ENCODE results near the gene DGKH. TPM values are rescaled to one million over a fixed set of nuclear protein-coding genes. Genes with fewer than 3 reads are reported as not detected.

The DGKH gene
- total RNA-seq, 2 donors from 2014 or later, result 4.6 to 8.9 TPM

GRCh38 chr13:42009057-42009456 is 39.4 kb upstream of the DGKH start:
- DNase-seq (ENCODE audit: low spot score), result no peak
- no peak overlapping the region for H3K27ac ChIP-seq
- no peaks in the 10 kb centered on the region for H3K27me3 ChIP-seq (replicated peaks; ENCODE audit: insufficient read depth)
- H3K4me3 ChIP-seq, result no peak overlapping the region
- intact Hi-C loops (cut with DNase I), result no loop called here
- no peaks in the 10 kb centered on the region for H3K9me3 ChIP-seq
- no peaks in the 10 kb centered on the region for H3K4me1 ChIP-seq (replicated peaks)
- no peaks in the 10 kb centered on the region for H3K36me3 ChIP-seq
- 87% methylated on average over 4 of the region's 4 CpGs for WGBS
- no peak for TF ChIP-seq CTCF (IDR thresholded peaks at IDR 0.05)
- no peak for TF ChIP-seq POLR2AphosphoS5 (IDR thresholded peaks at IDR 0.05)
- no peak for TF ChIP-seq POLR2A (IDR thresholded peaks at IDR 0.05)

- intact Hi-C loops (cut with DNase I), result no loop called here
- Histone ChIP-seq H3K27ac (no peak overlapping the region), H3K36me3 (no peaks in the 10 kb centered on the region), H3K4me1 (replicated peaks) (no peaks in the 10 kb centered on the region), H3K27me3 (replicated peaks; ENCODE audit: insufficient read depth) (no peaks in the 10 kb centered on the region), H3K4me3 (peak overlapping the region in 1 of 2 donors; percentile 18), H3K9me3 (no peaks in the 10 kb centered on the region)
- DNase-seq (ENCODE audit: low spot score), result peak; percentile 38
- WGBS, result 34% methylated on average over 16 of the region's 16 CpGs
- TF ChIP-seq CTCF (IDR thresholded peaks at IDR 0.05), result no peak
- no peak for TF ChIP-seq POLR2AphosphoS5 (IDR thresholded peaks at IDR 0.05)
- TF ChIP-seq POLR2A (IDR thresholded peaks at IDR 0.05), result no peak
These were observed 36.7 kb upstream of the DGKH start for GRCh38 chr13:42011601-42012350.

GRCh38 chr13:42014119-42014518 is 34.3 kb upstream of the DGKH start:
- Histone ChIP-seq H3K9me3 (no peaks in the 10 kb centered on the region), H3K4me3 (no peak overlapping the region), H3K4me1 (replicated peaks) (no peaks in the 10 kb centered on the region), H3K36me3 (no peaks in the 10 kb centered on the region), H3K27ac (no peak overlapping the region), H3K27me3 (replicated peaks; ENCODE audit: insufficient read depth) (no peaks in the 10 kb centered on the region)
- 98% methylated on average over 4 of the region's 4 CpGs for WGBS
- DNase-seq (ENCODE audit: low spot score), result no peak
- TF ChIP-seq POLR2A (IDR thresholded peaks at IDR 0.05), result no peak
- no peak for TF ChIP-seq CTCF (IDR thresholded peaks at IDR 0.05)
- no peak for TF ChIP-seq POLR2AphosphoS5 (IDR thresholded peaks at IDR 0.05)
- intact Hi-C loops (cut with DNase I), result no loop called here

- H3K27me3 ChIP-seq (replicated peaks; ENCODE audit: insufficient read depth), result no peaks in the 10 kb centered on the region
- no peak overlapping the region for H3K4me3 ChIP-seq
- TF ChIP-seq POLR2A (IDR thresholded peaks at IDR 0.05), result no peak
- TF ChIP-seq POLR2AphosphoS5 (IDR thresholded peaks at IDR 0.05), result peak; percentile 40
- no peaks in the 10 kb centered on the region for H3K4me1 ChIP-seq (replicated peaks)
- no peaks in the 10 kb centered on the region for H3K9me3 ChIP-seq
- no peak overlapping the region for H3K27ac ChIP-seq
- intact Hi-C loops (cut with DNase I), result no loop called here
- peak; percentile 23 for DNase-seq (ENCODE audit: low spot score)
- H3K36me3 ChIP-seq, result no peaks in the 10 kb centered on the region
- WGBS, result 33% methylated on average over 2 of the region's 2 CpGs
These were observed 31.2 kb upstream of the DGKH start for GRCh38 chr13:42017264-42017663.

- no peak for DNase-seq (ENCODE audit: low spot score)
- H3K9me3 ChIP-seq, result no peaks in the 10 kb centered on the region
- no peaks in the 10 kb centered on the region for H3K36me3 ChIP-seq
- intact Hi-C loops (cut with DNase I), result no loop called here
- H3K27ac ChIP-seq, result no peak overlapping the region
- H3K4me3 ChIP-seq, result no peak overlapping the region
- TF ChIP-seq POLR2A (IDR thresholded peaks at IDR 0.05), result no peak
- no peak for TF ChIP-seq CTCF (IDR thresholded peaks at IDR 0.05)
- no peak for TF ChIP-seq POLR2AphosphoS5 (IDR thresholded peaks at IDR 0.05)
- H3K27me3 ChIP-seq (replicated peaks; ENCODE audit: insufficient read depth), result no peaks in the 10 kb centered on the region
- no peaks in the 10 kb centered on the region for H3K4me1 ChIP-seq (replicated peaks)
These were observed 26.6 kb upstream of the DGKH start for GRCh38 chr13:42021851-42022250.

Data from prostate gland (tissue), 2 donors.